HepG2 (cell line): Measurements from ENCODE around the gene TTBK2. TPM values are rescaled to one million over a fixed set of nuclear protein-coding genes. Genes with fewer than 3 reads are reported as not detected.

ENCODE experiments used
- ATAC-seq: fragments of 200-7000 bp; cut with Tn5 transposase; 3 replicates; pipeline ENCODE4 v1.9.1; 2020; ENCODE audit warnings: mild to moderate bottlenecking, moderate library complexity
- BruUV-seq: library from RNA; stranded (reverse); fragments of 400-500 nt; replicated peaks from 2 replicates; lab custom pipeline; 2021; lab: Mats Ljungman, UMichigan
- CTCF ChIA-PET: fragments of 300-600 bp; formaldehyde crosslinking; extraction: SDS; loops from one replicate; lab custom pipeline; 2021; ENCODE audit warnings: low total read pairs, inconsistent platforms, low intra/inter-chr PET ratio; lab: Yijun Ruan, JAX
- POLR2A ChIA-PET: fragments of 350-600 bp; sonication (Branson Sonifier 250); formaldehyde crosslinking; loops from one replicate; lab custom pipeline; 2020; ENCODE audit warnings: antibody characterized with exemption, inconsistent platforms; lab: Yijun Ruan, JAX
- DNase-seq: peaks from one replicate; pipeline ENCODE4 v3.0.0-alpha.2; 2015; ENCODE audit warnings: low spot score
- FAIRE-seq: peaks from 3 replicates; lab custom pipeline; 2011; peaks lifted over from hg19 to GRCh38; lab: Jason Lieb, UNC
- H2AFZ ChIP-seq: one replicate; pipeline ENCODE4 v1.6.1; 2011; ENCODE audit warnings: low read length, inconsistent platforms
- H3K27ac ChIP-seq: fragments of 300-600 bp; 3 replicates; pipeline ENCODE4 v1.8.0; 2011; ENCODE audit warnings: mixed run types, mild to moderate bottlenecking, mixed read lengths, low read length, inconsistent platforms; ENCODE audit not compliant: insufficient read depth; ENCODE audit errors: extremely low read length
- H3K27me3 ChIP-seq, 2 experiments: fragments of 200-600 bp in 1 of 2; 2 replicates in 1 of 2; 3 replicates in 1 of 2; pipeline versions ENCODE4 v1.6.0 to v1.8.0; 2011; ENCODE audit warnings: low read length in 2 of 2, mild to moderate bottlenecking in 2 of 2, moderate library complexity in 2 of 2, inconsistent platforms in 1 of 2; ENCODE audit not compliant: insufficient read depth in 2 of 2, control insufficient read depth in 1 of 2
- H3K36me3 ChIP-seq, 2 experiments: fragments of 200-600 bp in 1 of 2; replicated peaks in 1 of 2; 2 replicates in 1 of 2; 3 replicates in 1 of 2; pipeline versions ENCODE4 v1.5.1 to v1.8.0; 2011; ENCODE audit warnings: low read length in 2 of 2, inconsistent platforms in 1 of 2; ENCODE audit not compliant: insufficient read depth in 2 of 2, control insufficient read depth in 1 of 2
- H3K4me1 ChIP-seq: 2 replicates; pipeline ENCODE4 v1.5.1; 2012; ENCODE audit warnings: low read length, inconsistent platforms; ENCODE audit not compliant: insufficient read depth
- H3K4me2 ChIP-seq: 2 replicates; pipeline ENCODE4 v1.6.0; 2011; ENCODE audit warnings: low read depth, low read length, inconsistent platforms
- H3K4me3 ChIP-seq, 3 experiments: fragments of 200-600 bp in 1 of 3; sonication (generic), shearing (Covaris generic) in 1 of 3; replicated peaks in 1 of 3; 2 replicates each; pipeline ENCODE4 v1.5.1; 2011 to 2016; ENCODE audit warnings: low read length in 3 of 3, inconsistent platforms in 2 of 3, low read depth in 2 of 3, mild to moderate bottlenecking in 2 of 3, control low read depth in 1 of 3, mixed read lengths in 1 of 3; ENCODE audit not compliant: insufficient read depth in 1 of 3
- H3K79me2 ChIP-seq: one replicate; pipeline ENCODE4 v1.6.1; 2011; ENCODE audit warnings: low read length, inconsistent platforms; ENCODE audit not compliant: insufficient read depth
- H3K9ac ChIP-seq: 2 replicates; pipeline ENCODE4 v1.6.0; 2011; ENCODE audit warnings: mild to moderate bottlenecking, low read depth, low read length, inconsistent platforms; ENCODE audit not compliant: insufficient read depth
- H3K9me3 ChIP-seq: 2 replicates; pipeline ENCODE4 v1.5.1; 2012; ENCODE audit warnings: mild to moderate bottlenecking, low read length
- H4K20me1 ChIP-seq: 2 replicates; pipeline ENCODE4 v1.6.0; 2011; ENCODE audit warnings: inconsistent platforms, mild to moderate bottlenecking, low read length, moderate library complexity; ENCODE audit not compliant: insufficient read depth
- MAFF ChIP-seq: IDR thresholded peaks from 2 replicates; pipeline ENCODE4 v1.6.1; 2011; ENCODE audit warnings: low read depth, low read length, improper control_type of control experiment
- MAFK ChIP-seq, 2 experiments: IDR thresholded peaks in 1 of 2; conservative IDR thresholded peaks in 1 of 2; 2 replicates each; pipeline ENCODE4 v1.6.1; 2011; ENCODE audit warnings: improper control_type of control experiment in 2 of 2, low read length in 2 of 2
- ZNF143 ChIP-seq: sonication (generic); formaldehyde crosslinking; IDR thresholded peaks from 2 replicates; pipeline ENCODE4 v1.4.0; 2020; ENCODE audit warnings: missing genetic modification reagents
- ZNF224 ChIP-seq: sonication (generic); formaldehyde crosslinking; IDR thresholded peaks from 2 replicates; pipeline ENCODE4 v1.5.0; 2020; ENCODE audit warnings: mild to moderate bottlenecking, missing genetic modification reagents
- ZNF331 ChIP-seq: sonication (generic); formaldehyde crosslinking; IDR thresholded peaks from 2 replicates; pipeline ENCODE4 v1.4.0; 2020; ENCODE audit warnings: missing genetic modification reagents
- ZNF557 ChIP-seq: sonication (generic); formaldehyde crosslinking; IDR thresholded peaks from 2 replicates; pipeline ENCODE4 v1.4.0; 2020; ENCODE audit warnings: missing genetic modification reagents
- WGBS: methylation state at CpG from one replicate; pipeline ENCODE4 v1.1.6; 2017; ENCODE audit warnings: low lambda C conversion rate; 5-methylcytosine and 5-hydroxymethylcytosine counted together
- in situ Hi-C: cut with HindIII; loops from 2 replicates; pipeline ENCODE4 v1.10.0; 2017; ENCODE audit warnings: low pct_unique_long_range_greater_than_20kb; ENCODE audit not compliant: extremely low pct_ligation_motif_present
- intact Hi-C: fragments of 100-400 bp; cut with micrococcal nuclease; formaldehyde crosslinking; loops from one replicate; pipeline ENCODE4 v1.10.0; 2022; ENCODE audit not compliant: unreplicated experiment
- polyA plus RNA-seq, 8 experiments: library from polyadenylated mRNA; depleted of rRNA in 3 of 8; stranded (reverse) in 7 of 8; unstranded in 1 of 8; fragments of >200 nt; fragmentation: Illumina TruSeq in 4 of 8; extraction: Trizol in 4 of 8; gene quantifications; 2 replicates each; pipeline versions ENCODE4 v1.2.1 to v1.2.3, GENCODE V29; 2011 to 2016; ENCODE audit warnings: low read depth in 4 of 8, missing spikeins in 1 of 8, mixed read lengths in 1 of 8; ENCODE audit not compliant: insufficient read depth in 1 of 8
- total RNA-seq, 5 experiments: library from RNA; depleted of rRNA; stranded (reverse); fragments of >200 nt; fragmentation: Illumina TruSeq; extraction: Trizol; gene quantifications; 2 replicates each; pipeline ENCODE4 v1.2.3, GENCODE V29; 2016; ENCODE audit warnings: low read depth in 1 of 5
- TF ChIP-seq, protein P1 (sequence below): sonication (generic); formaldehyde crosslinking; IDR thresholded peaks from 2 replicates; pipeline ENCODE4 v1.4.0; 2020; ENCODE audit warnings: missing genetic modification reagents, mild to moderate bottlenecking, borderline replicate concordance
- TF ChIP-seq, protein P2 (sequence below): sonication (generic); formaldehyde crosslinking; IDR thresholded peaks from 2 replicates; pipeline ENCODE4 v1.4.0; 2020; ENCODE audit warnings: missing genetic modification reagents, borderline replicate concordance

TTBK2 gene
- total and polyA plus RNA-seq, 2 of the 13 experiments (the other 11 are each of a cell fraction or from before 2014, with no cell fraction given), result 5.1 to 7.4 TPM

DNA sequence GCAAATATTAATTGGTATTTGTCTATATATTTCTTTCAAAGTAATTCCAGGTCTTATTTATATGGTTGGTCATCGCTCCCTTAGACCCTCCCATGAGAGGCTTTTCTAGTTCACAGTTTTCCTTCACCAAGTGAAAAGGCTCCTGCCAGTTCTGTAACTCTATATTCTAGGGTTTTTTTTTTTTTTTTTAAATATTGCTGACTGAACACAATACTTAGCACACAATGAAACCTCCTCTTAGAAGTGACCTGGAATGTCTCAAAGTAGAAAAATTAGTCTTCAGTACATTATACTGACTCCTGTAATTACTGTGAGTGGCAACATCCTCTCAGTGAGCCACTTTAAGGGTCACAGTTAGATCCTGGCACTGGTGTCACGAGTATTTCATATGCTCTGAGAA lies 135.0 kb downstream of the TTBK2 start:
- Histone ChIP-seq H4K20me1 (no peaks in the 10 kb centered on the region), H3K4me2 (no peak overlapping the region), H2AFZ (no peak overlapping the region)
- POLR2A ChIA-PET, result no interaction called here
- TF ChIP-seq, protein P1, sequence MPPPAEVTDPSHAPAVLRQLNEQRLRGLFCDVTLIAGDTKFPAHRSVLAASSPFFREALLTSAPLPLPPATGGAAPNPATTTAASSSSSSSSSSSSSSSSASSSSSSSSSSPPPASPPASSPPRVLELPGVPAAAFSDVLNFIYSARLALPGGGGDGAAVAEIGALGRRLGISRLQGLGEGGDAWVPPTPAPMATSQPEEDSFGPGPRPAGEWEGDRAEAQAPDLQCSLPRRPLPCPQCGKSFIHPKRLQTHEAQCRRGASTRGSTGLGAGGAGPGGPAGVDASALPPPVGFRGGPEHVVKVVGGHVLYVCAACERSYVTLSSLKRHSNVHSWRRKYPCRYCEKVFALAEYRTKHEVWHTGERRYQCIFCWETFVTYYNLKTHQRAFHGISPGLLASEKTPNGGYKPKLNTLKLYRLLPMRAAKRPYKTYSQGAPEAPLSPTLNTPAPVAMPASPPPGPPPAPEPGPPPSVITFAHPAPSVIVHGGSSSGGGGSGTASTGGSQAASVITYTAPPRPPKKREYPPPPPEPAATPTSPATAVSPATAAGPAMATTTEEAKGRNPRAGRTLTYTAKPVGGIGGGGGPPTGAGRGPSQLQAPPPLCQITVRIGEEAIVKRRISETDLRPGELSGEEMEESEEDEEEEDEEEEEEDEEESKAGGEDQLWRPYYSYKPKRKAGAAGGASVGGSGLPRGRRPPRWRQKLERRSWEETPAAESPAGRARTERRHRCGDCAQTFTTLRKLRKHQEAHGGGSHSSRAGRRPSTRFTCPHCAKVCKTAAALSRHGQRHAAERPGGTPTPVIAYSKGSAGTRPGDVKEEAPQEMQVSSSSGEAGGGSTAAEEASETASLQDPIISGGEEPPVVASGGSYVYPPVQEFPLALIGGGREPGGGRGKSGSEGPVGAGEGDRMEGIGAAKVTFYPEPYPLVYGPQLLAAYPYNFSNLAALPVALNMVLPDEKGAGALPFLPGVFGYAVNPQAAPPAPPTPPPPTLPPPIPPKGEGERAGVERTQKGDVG, result no peak
- TF ChIP-seq ZNF557 (CRISPR knock-in tag) (no peak), ZNF143 (CRISPR knock-in tag) (no peak), MAFF (peak; percentile 64), MAFK (conservative IDR thresholded peaks at IDR 0.05 in 1 of 2, IDR thresholded peaks at IDR 0.05 in 1 of 2; ENCODE audit: low read length in 2 of 2) (peak; percentile 67 to 73), ZNF331 (CRISPR knock-in tag) (no peak), ZNF224 (no peak)
- TF ChIP-seq, protein P2, sequence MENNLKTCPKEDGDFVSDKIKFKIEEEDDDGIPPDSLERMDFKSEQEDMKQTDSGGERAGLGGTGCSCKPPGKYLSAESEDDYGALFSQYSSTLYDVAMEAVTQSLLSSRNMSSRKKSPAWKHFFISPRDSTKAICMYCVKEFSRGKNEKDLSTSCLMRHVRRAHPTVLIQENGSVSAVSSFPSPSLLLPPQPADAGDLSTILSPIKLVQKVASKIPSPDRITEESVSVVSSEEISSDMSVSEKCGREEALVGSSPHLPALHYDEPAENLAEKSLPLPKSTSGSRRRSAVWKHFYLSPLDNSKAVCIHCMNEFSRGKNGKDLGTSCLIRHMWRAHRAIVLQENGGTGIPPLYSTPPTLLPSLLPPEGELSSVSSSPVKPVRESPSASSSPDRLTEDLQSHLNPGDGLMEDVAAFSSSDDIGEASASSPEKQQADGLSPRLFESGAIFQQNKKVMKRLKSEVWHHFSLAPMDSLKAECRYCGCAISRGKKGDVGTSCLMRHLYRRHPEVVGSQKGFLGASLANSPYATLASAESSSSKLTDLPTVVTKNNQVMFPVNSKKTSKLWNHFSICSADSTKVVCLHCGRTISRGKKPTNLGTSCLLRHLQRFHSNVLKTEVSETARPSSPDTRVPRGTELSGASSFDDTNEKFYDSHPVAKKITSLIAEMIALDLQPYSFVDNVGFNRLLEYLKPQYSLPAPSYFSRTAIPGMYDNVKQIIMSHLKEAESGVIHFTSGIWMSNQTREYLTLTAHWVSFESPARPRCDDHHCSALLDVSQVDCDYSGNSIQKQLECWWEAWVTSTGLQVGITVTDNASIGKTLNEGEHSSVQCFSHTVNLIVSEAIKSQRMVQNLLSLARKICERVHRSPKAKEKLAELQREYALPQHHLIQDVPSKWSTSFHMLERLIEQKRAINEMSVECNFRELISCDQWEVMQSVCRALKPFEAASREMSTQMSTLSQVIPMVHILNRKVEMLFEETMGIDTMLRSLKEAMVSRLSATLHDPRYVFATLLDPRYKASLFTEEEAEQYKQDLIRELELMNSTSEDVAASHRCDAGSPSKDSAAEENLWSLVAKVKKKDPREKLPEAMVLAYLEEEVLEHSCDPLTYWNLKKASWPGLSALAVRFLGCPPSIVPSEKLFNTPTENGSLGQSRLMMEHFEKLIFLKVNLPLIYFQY, result no peak
- TF ChIP-seq, all 625 proteins: peak for 2
- FAIRE-seq (no peak), DNase-seq (no peak), ATAC-seq (no peak)
- CTCF ChIA-PET, result no interaction called here
- peaks cover 0 to 5% of the 10 kb centered on the region in 2 experiments; a peak in 1 of 5 replicates for H3K36me3 ChIP-seq
- no peaks in the 10 kb centered on the region for H3K4me1 ChIP-seq
- no peaks in the 10 kb centered on the region for H3K27me3 ChIP-seq
- in situ Hi-C loops (no loop called here), intact Hi-C loops (no loop called here)
- BruUV-seq, result no TSS peak
- WGBS, result 96% methylated on average over 2 of the region's 2 CpGs
- no peak overlapping the region for H3K9ac ChIP-seq
- no peak overlapping the region for H3K27ac ChIP-seq
- no peaks in the 10 kb centered on the region for H3K9me3 ChIP-seq
- H3K79me2 ChIP-seq, result no peaks in the 10 kb centered on the region
- no peak overlapping the region for H3K4me3 ChIP-seq
